K562 (cell line): Measurements from ENCODE around the gene PDZD2. TPM values are rescaled to one million over a fixed set of nuclear protein-coding genes. Genes with fewer than 3 reads are reported as not detected.

ENCODE experiments used
- ATAC-seq: fragments of 200-7000 bp; cut with Tn5 transposase; 3 replicates; pipeline ENCODE4 v1.9.1; 2020; ENCODE audit warnings: moderate library complexity
- BruUV-seq: library from RNA; stranded (reverse); fragments of 400-500 nt; replicated peaks from 2 replicates; lab custom pipeline; 2021; lab: Mats Ljungman, UMichigan
- CTCF ChIA-PET: fragments of 300-600 bp; formaldehyde crosslinking; extraction: SDS; loops from one replicate; lab custom pipeline; 2021; ENCODE audit warnings: low intra/inter-chr PET ratio; lab: Yijun Ruan, JAX
- POLR2A ChIA-PET: fragments of 300-600, 350-650 bp; sonication (Branson Sonifier 250); formaldehyde crosslinking; extraction: SDS; loops from one replicate; lab custom pipeline; 2021; ENCODE audit warnings: antibody characterized with exemption, inconsistent platforms; lab: Yijun Ruan, JAX
- DNase-seq, 4 experiments: peaks; one replicate each; pipeline versions ENCODE4 v3.0.0 to v3.0.0-alpha.2; 2011 to 2018; ENCODE audit warnings: low spot score in 3 of 4, mixed read lengths in 3 of 4; ENCODE audit errors: extremely low read depth in 1 of 4
- FAIRE-seq: peaks from 2 replicates; lab custom pipeline; 2011; peaks lifted over from hg19 to GRCh38; lab: Jason Lieb, UNC
- H2AFZ ChIP-seq: 2 replicates; pipeline ENCODE4 v1.6.0; 2011; ENCODE audit warnings: low read depth, low read length, control low read depth, inconsistent platforms
- H3K27ac ChIP-seq: fragments of 200-600 bp; 3 replicates; pipeline ENCODE4 v1.8.0; 2011; ENCODE audit warnings: low read depth, mild to moderate bottlenecking, control low read depth, inconsistent platforms, low read length, moderate library complexity, mixed read lengths; ENCODE audit errors: extremely low read depth
- H3K27me3 ChIP-seq, 2 experiments: fragments of 300-600 bp in 1 of 2; 2 replicates in 1 of 2; 3 replicates in 1 of 2; pipeline versions ENCODE4 v1.6.0 to v1.8.0; 2011; ENCODE audit warnings: inconsistent platforms in 2 of 2, low read length in 2 of 2, mild to moderate bottlenecking in 1 of 2, mixed read lengths in 1 of 2, moderate library complexity in 1 of 2; ENCODE audit not compliant: control insufficient read depth in 2 of 2, insufficient read depth in 2 of 2
- H3K36me3 ChIP-seq: fragments of 300-600 bp; 3 replicates; pipeline ENCODE4 v1.8.0; 2011; ENCODE audit warnings: mild to moderate bottlenecking, low read length, inconsistent platforms; ENCODE audit not compliant: control insufficient read depth, insufficient read depth
- H3K4me1 ChIP-seq, 2 experiments: fragments of 200-600 bp in 1 of 2; replicated peaks in 1 of 2; 2 replicates in 1 of 2; 3 replicates in 1 of 2; pipeline versions ENCODE4 v1.5.1 to v1.8.0; 2011; ENCODE audit warnings: inconsistent platforms in 2 of 2, low read length in 2 of 2, mild to moderate bottlenecking in 1 of 2, mixed read lengths in 1 of 2, moderate library complexity in 1 of 2; ENCODE audit not compliant: control insufficient read depth in 2 of 2, insufficient read depth in 2 of 2
- H3K4me2 ChIP-seq: 2 replicates; pipeline ENCODE4 v1.6.1; 2011; ENCODE audit warnings: low read length, control low read depth, inconsistent platforms, mixed read lengths; ENCODE audit not compliant: insufficient read depth
- H3K4me3 ChIP-seq: fragments of 200-600 bp; sonication (generic), shearing (Covaris generic); 2 replicates; pipeline ENCODE4 v1.5.1; 2016; ENCODE audit warnings: control low read depth, inconsistent platforms
- H3K79me2 ChIP-seq: fragments of 200-600 bp; 3 replicates; pipeline ENCODE4 v1.8.0; 2011; ENCODE audit warnings: low read length, inconsistent platforms; ENCODE audit not compliant: control insufficient read depth, insufficient read depth
- H3K9ac ChIP-seq, 2 experiments: 2 replicates each; pipeline versions ENCODE4 v1.6.0 to v1.6.1; 2011; ENCODE audit warnings: low read depth in 2 of 2, low read length in 2 of 2, control low read depth in 1 of 2, inconsistent platforms in 1 of 2, mild to moderate bottlenecking in 1 of 2, mixed read lengths in 1 of 2; ENCODE audit not compliant: insufficient read depth in 1 of 2
- H3K9me1 ChIP-seq: one replicate; pipeline ENCODE4 v1.6.0; 2011; ENCODE audit warnings: inconsistent platforms, mild to moderate bottlenecking, low read length, moderate library complexity; ENCODE audit not compliant: control insufficient read depth, insufficient read depth
- H3K9me3 ChIP-seq: replicated peaks from 2 replicates; pipeline ENCODE4 v1.5.1; 2011; ENCODE audit warnings: low read depth, low read length, inconsistent platforms; ENCODE audit not compliant: control insufficient read depth, insufficient read depth
- H4K20me1 ChIP-seq: replicated peaks from 2 replicates; pipeline ENCODE4 v1.6.1; 2011; ENCODE audit warnings: low read length, inconsistent platforms, mixed read lengths; ENCODE audit not compliant: control insufficient read depth, insufficient read depth
- CREBBP ChIP-seq: IDR thresholded peaks from one replicate; pipeline ENCODE4 v1.6.1; 2012; ENCODE audit warnings: low read depth, mild to moderate bottlenecking, control low read depth, inconsistent platforms, low read length
- HINFP ChIP-seq: fragments of 450-650 bp; conservative IDR thresholded peaks from 2 replicates; pipeline ENCODE4 v1.6.1; 2016; ENCODE audit warnings: missing genetic modification characterization, low read depth, mild to moderate bottlenecking, control low read depth, missing compliant biosample characterization
- HNRNPK ChIP-seq: fragments of 200-400 bp; formaldehyde crosslinking; IDR thresholded peaks from one replicate; pipeline ENCODE4 v1.6.1; 2018; ENCODE audit warnings: mild to moderate bottlenecking, low read depth, low read length; ENCODE audit not compliant: poor library complexity, severe bottlenecking
- MEF2D ChIP-seq: conservative IDR thresholded peaks from 2 replicates; pipeline ENCODE4 v1.6.1; 2016; ENCODE audit warnings: low read depth, missing genetic modification characterization, missing compliant biosample characterization
- MTA2 ChIP-seq: fragments of 450-650 bp; IDR thresholded peaks from 2 replicates; pipeline ENCODE4 v1.6.1; 2016; ENCODE audit warnings: low read depth
- MYBL2 ChIP-seq, 2 experiments: fragments of 450-650 bp in 1 of 2; sonication (generic) in 1 of 2; formaldehyde crosslinking in 1 of 2; IDR thresholded peaks; 2 replicates each; pipeline versions ENCODE4 v1.6.1 to v1.8.1; 2017 to 2022; ENCODE audit warnings: borderline replicate concordance in 1 of 2, inconsistent platforms in 1 of 2, low read depth in 1 of 2, mild to moderate bottlenecking in 1 of 2, missing genetic modification reagents in 1 of 2, moderate library complexity in 1 of 2
- NKRF ChIP-seq: fragments of 450-650 bp; IDR thresholded peaks from 2 replicates; pipeline ENCODE4 v1.6.1; 2016; ENCODE audit warnings: borderline replicate concordance
- SAP30 ChIP-seq: fragments of 200-600 bp; sonication (generic); IDR thresholded peaks from 2 replicates; pipeline ENCODE4 v1.6.1; 2012; ENCODE audit warnings: borderline replicate concordance, low read depth, mild to moderate bottlenecking, moderate library complexity, low read length, control low read depth, inconsistent platforms; ENCODE audit not compliant: insufficient read depth, poor library complexity, severe bottlenecking
- SFPQ ChIP-seq: fragments of 200-400 bp; formaldehyde crosslinking; IDR thresholded peaks from 2 replicates; pipeline ENCODE4 v1.6.1; 2017; ENCODE audit warnings: mild to moderate bottlenecking, low read depth, low read length, moderate library complexity
- SMAD2 ChIP-seq: fragments of 150-350 bp; IDR thresholded peaks from 2 replicates; pipeline ENCODE4 v1.6.1; 2014; ENCODE audit warnings: low read depth, mild to moderate bottlenecking, low read length
- ZNF282 ChIP-seq: sonication (generic); formaldehyde crosslinking; IDR thresholded peaks from 2 replicates; pipeline ENCODE4 v1.8.1; 2023; ENCODE audit warnings: missing genetic modification reagents
- ZNF311 ChIP-seq: fragments of 250-450 bp; sonication (Bioruptor Pico); IDR thresholded peaks from 2 replicates; pipeline ENCODE4 v1.4.0; 2020; ENCODE audit warnings: mild to moderate bottlenecking, moderate library complexity
- ZNF347 ChIP-seq: fragments of 450-650 bp; formaldehyde crosslinking; IDR thresholded peaks from 2 replicates; pipeline ENCODE4 v1.4.0; 2020; ENCODE audit warnings: low read depth, mild to moderate bottlenecking, moderate library complexity
- ZNF57 ChIP-seq: fragments of 450-650 bp; formaldehyde crosslinking; IDR thresholded peaks from 2 replicates; pipeline ENCODE4 v1.4.0; 2020; ENCODE audit warnings: mild to moderate bottlenecking, moderate library complexity
- ZNF589 ChIP-seq: fragments of 200-800 bp; sonication (Bioruptor generic); IDR thresholded peaks from 2 replicates; pipeline ENCODE4 v1.6.1; 2016; ENCODE audit warnings: low read depth, missing genetic modification characterization, missing compliant biosample characterization
- WGBS: fragments of 100-300 bp; shearing (Covaris generic); methylation state at CpG from one replicate; pipeline ENCODE4 v1.1.6; 2016; ENCODE audit warnings: low coverage, mixed read lengths; ENCODE audit not compliant: insufficient coverage; ENCODE audit errors: missing lambda C conversion rate; 5-methylcytosine and 5-hydroxymethylcytosine counted together
- in situ Hi-C: fragments of 300-500 bp; cut with MboI; formaldehyde crosslinking; loops from 4 replicates; pipeline ENCODE4 v1.15.0; 2018; ENCODE audit warnings: inconsistent platforms, mixed read lengths
- intact Hi-C: fragments of 100-400 bp; cut with micrococcal nuclease; formaldehyde crosslinking; loops from 2 replicates; pipeline ENCODE4 v1.14.2; 2022
- polyA plus RNA-seq, 8 experiments: library from polyadenylated mRNA; depleted of rRNA in 4 of 8; stranded (reverse) in 5 of 8; unstranded in 3 of 8; fragments of >200 nt; fragmentation: Nextera tagmentation in 2 of 8; fragmentation: Illumina TruSeq in 1 of 8; extraction: Ambion mirVana in 2 of 8; extraction: Trizol in 1 of 8; gene quantifications; 2 replicates each; pipeline versions ENCODE4 v1.2.1 to v1.2.3, GENCODE V29; 2011 to 2014; ENCODE audit warnings: inconsistent platforms in 1 of 8, missing spikeins in 1 of 8
- total RNA-seq, 7 experiments: library from RNA; depleted of rRNA in 6 of 7; stranded (reverse); fragments of >200 nt in 6 of 7; fragmentation: Illumina TruSeq in 2 of 7; extraction: Trizol in 2 of 7; gene quantifications; 2 replicates each; pipeline versions ENCODE4 v1.2.1 to v1.2.3, GENCODE V29; 2011 to 2021; ENCODE audit warnings: low replicate concordance in 1 of 7

Gene PDZD2
- total and polyA plus RNA-seq, 9 of the 15 experiments (the other 6 are each of a cell fraction or from before 2014, with no cell fraction given) = 0.02 to 0.08 (median 0.04) TPM; not detected in 6

- TF ChIP-seq HINFP (tag) (no peak), ZNF589 (CRISPR knock-in tag) (no peak), HNRNPK (no peak)
These were observed 39.2 kb downstream of the PDZD2 start (continued) for GRCh38 chr5:31678180-31678579.

- WGBS = under 1% methylated on average over 12 of the region's 12 CpGs
- Histone ChIP-seq H3K79me2 (no peaks in the 10 kb centered on the region), H3K27ac (no peak overlapping the region), H3K4me2 (no peak overlapping the region), H2AFZ (no peak overlapping the region), H3K27me3 (peaks cover 7 to 22% of the 10 kb centered on the region in 2 experiments; a peak in 3 of 5 replicates), H4K20me1 (no peaks in the 10 kb centered on the region), H3K9me3 (no peaks in the 10 kb centered on the region), H3K9ac (no peak overlapping the region), H3K4me3 (no peak overlapping the region), H3K4me1 (no peaks in the 10 kb centered on the region), H3K9me1 (no peaks in the 10 kb centered on the region), H3K36me3 (no peaks in the 10 kb centered on the region)
- ChIA-PET CTCF (no interaction called here), POLR2A (interaction anchor here (0.7 kb wide), 1 partner anchor 20 kb away, joined by 3 read pairs; no protein-coding TSS in a partner anchor)
- DNase-seq (no peak), ATAC-seq (no peak), FAIRE-seq (no peak)
- BruUV-seq = no TSS peak
- intact Hi-C loops = no loop called here
- in situ Hi-C loops = no loop called here
- TF ChIP-seq ZNF282 (CRISPR knock-in tag) (no peak), SFPQ (no peak), MTA2 (no peak), ZNF347 (no peak), NKRF (no peak), MYBL2 (IDR thresholded peaks at IDR 0.05; ENCODE audit: low read depth) (no peak), MYBL2 (CRISPR knock-in tag; IDR thresholded peaks at IDR 0.05; ENCODE audit: borderline replicate concordance) (no peak), SMAD2 (no peak), MEF2D (tag) (no peak), ZNF57 (no peak), CREBBP (no peak), ZNF311 (CRISPR knock-in tag) (no peak), SAP30 (no peak)
These were observed 41.6 kb downstream of the PDZD2 start for GRCh38 chr5:31680528-31680927.
